Measurements from ENCODE around the gene LRSAM1.

Gene LRSAM1

DNA sequence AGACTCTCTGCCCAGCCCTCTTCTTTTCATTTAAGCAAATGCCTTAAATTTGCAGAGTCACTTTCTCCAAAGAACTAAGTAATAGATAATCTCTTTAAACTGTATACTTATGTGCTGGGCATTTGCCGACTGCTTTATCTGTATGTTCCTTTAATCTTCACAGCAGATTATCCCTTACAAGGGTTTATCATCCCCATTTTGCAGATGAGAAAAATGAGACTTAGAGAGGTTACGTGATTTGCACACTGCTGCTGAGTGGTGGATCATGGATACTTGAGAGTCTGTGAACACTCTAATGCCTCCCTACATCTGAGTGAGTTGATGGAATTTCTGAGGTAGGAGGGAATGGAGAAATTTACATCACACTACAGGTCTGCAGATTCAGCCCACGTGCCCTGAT lies 23.0 kb upstream of the LRSAM1 start:
- H3K36me3 ChIP-seq = peaks cover 30% of the 10 kb centered on the region
- H3K4me1 ChIP-seq (ENCODE audit: control insufficient read depth in 1 of 2, insufficient read depth in 1 of 2, low read depth in 1 of 2, low read length in 1 of 2) = peaks cover 23 to 24% of the 10 kb centered on the region in 2 experiments
- H3K4me3 ChIP-seq (ENCODE audit: low read depth in 1 of 2, low read length in 1 of 2) = no peak overlapping the region
- H3K27me3 ChIP-seq = no peaks in the 10 kb centered on the region
- no peak overlapping the region for H3K27ac ChIP-seq
- TF ChIP-seq, protein P1, sequence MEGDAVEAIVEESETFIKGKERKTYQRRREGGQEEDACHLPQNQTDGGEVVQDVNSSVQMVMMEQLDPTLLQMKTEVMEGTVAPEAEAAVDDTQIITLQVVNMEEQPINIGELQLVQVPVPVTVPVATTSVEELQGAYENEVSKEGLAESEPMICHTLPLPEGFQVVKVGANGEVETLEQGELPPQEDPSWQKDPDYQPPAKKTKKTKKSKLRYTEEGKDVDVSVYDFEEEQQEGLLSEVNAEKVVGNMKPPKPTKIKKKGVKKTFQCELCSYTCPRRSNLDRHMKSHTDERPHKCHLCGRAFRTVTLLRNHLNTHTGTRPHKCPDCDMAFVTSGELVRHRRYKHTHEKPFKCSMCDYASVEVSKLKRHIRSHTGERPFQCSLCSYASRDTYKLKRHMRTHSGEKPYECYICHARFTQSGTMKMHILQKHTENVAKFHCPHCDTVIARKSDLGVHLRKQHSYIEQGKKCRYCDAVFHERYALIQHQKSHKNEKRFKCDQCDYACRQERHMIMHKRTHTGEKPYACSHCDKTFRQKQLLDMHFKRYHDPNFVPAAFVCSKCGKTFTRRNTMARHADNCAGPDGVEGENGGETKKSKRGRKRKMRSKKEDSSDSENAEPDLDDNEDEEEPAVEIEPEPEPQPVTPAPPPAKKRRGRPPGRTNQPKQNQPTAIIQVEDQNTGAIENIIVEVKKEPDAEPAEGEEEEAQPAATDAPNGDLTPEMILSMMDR (IDR thresholded peaks at IDR 0.05) = no peak
- H3K9me3 ChIP-seq = no peaks in the 10 kb centered on the region

DNA sequence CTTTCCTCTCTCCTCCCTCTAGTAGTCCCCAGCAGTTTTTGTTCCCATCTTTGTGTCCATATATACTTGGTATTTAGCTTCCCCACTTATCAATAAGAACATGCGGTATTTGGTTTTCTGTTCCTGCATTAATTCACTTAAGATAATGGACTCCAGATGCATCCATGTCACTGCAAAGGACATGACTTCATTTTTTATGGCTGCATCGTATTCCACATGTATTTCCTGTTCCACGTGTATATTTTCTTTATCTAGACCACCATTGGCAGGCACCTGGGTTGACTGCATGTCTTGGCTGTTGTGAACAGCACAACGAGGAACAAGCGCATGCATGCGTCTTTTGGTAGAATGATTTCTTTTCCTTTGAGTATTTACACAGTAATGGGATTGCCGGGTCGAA lies 20.9 kb upstream of the LRSAM1 start:
- H3K27me3 ChIP-seq = no peaks in the 10 kb centered on the region
- no peak overlapping the region for H3K27ac ChIP-seq
- H3K4me3 ChIP-seq (ENCODE audit: low read depth in 1 of 2, low read length in 1 of 2) = no peak overlapping the region
- H3K36me3 ChIP-seq = peaks cover 51% of the 10 kb centered on the region
- H3K4me1 ChIP-seq (ENCODE audit: control insufficient read depth in 1 of 2, insufficient read depth in 1 of 2, low read depth in 1 of 2, low read length in 1 of 2) = peaks cover 5 to 7% of the 10 kb centered on the region in 2 experiments
- H3K9me3 ChIP-seq = no peaks in the 10 kb centered on the region
- TF ChIP-seq, protein P1 (IDR thresholded peaks at IDR 0.05) = no peak

DNA sequence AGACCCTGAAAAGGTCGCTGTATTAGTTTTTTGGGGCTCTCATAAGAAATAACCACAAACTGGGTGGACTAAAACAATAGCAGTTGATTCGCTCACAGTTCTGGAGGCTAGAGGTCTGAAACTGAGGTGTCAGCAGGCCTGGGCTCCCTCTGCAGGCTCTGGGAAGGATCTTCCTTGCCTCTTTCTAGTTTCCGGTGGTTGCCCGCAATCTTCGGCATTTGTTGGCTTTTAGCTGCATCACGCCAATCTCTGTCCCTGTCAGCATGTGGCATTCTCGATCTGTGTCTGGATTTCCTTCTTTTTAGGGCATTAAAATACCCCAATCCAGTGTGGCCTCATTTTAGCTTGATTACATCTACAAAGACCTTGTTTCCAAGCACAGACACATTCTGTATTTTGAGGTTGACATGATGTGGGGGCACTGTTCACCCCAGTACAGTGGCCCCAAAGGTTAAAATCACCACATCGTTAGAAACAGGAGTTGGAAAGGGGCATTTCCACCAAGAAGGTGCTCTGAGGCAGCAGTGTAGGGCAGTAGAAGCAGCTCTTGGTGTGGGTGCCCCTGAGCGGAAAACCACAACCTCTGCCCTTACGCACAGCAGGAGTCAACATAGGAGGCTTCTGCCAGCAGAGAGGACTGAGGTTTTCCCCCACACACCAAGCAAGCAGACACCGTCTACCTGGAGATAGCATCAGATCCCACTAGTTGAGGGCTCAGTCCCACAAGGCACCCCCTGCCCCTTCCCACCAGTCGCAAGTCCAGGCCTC lies 13.6 kb upstream of the LRSAM1 start:
- no peaks in the 10 kb centered on the region for H3K27me3 ChIP-seq
- H3K36me3 ChIP-seq = peaks cover 97% of the 10 kb centered on the region
- H3K9me3 ChIP-seq = no peaks in the 10 kb centered on the region
- TF ChIP-seq, protein P1 (IDR thresholded peaks at IDR 0.05) = no peak
- H3K27ac ChIP-seq = no peak overlapping the region
- no peaks in the 10 kb centered on the region for H3K4me1 ChIP-seq (ENCODE audit: control insufficient read depth in 1 of 2, insufficient read depth in 1 of 2, low read depth in 1 of 2, low read length in 1 of 2)
- H3K4me3 ChIP-seq (ENCODE audit: low read depth in 1 of 2, low read length in 1 of 2) = no peak overlapping the region

DNA sequence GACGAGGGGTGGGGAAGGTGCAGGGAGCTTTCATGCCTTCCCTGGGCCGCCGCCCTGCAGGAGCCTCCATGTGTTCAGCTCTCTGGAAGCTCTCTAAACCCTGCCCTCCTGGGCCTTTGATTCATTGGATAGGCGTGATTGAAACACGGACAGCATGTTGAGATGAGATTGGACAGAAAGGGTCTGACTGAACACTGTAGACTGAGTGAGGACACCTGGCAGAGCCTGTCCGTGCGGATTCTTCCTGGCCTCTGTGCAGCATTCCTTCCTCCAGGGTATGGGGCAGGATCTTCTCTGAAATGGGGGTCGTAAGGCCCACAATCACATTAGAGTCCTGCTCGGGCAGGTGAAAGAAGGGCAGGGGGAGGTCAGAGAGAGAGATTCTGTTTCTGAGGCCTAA lies 12.9 kb upstream of the LRSAM1 start:
- no peak overlapping the region for H3K4me3 ChIP-seq (ENCODE audit: low read depth in 1 of 2, low read length in 1 of 2)
- H3K27ac ChIP-seq = no peak overlapping the region
- no peaks in the 10 kb centered on the region for H3K4me1 ChIP-seq (ENCODE audit: control insufficient read depth in 1 of 2, insufficient read depth in 1 of 2, low read depth in 1 of 2, low read length in 1 of 2)
- no peaks in the 10 kb centered on the region for H3K27me3 ChIP-seq
- TF ChIP-seq, protein P1 (IDR thresholded peaks at IDR 0.05) = no peak
- no peaks in the 10 kb centered on the region for H3K9me3 ChIP-seq
- peaks cover 99% of the 10 kb centered on the region for H3K36me3 ChIP-seq

DNA sequence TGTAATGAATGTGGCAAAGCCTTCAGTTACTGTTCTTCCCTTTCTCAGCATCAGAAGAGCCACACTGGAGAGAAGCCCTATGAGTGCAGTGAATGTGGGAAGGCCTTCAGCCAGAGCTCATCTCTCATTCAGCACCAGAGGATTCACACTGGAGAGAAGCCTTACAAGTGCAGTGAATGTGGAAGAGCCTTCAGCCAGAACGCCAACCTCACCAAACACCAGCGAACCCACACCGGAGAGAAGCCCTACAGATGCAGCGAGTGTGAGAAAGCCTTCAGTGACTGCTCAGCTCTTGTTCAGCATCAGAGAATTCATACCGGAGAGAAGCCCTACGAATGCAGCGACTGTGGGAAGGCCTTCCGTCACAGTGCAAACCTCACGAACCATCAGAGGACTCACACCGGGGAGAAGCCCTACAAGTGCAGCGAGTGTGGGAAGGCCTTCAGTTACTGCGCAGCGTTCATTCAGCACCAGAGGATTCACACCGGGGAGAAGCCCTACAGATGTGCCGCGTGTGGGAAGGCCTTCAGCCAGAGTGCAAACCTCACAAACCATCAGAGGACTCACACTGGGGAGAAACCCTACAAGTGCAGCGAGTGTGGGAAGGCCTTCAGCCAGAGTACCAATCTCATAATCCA lies 6.9 kb upstream of the LRSAM1 start:
- Histone ChIP-seq H3K27me3 (no peaks in the 10 kb centered on the region), H3K27ac (no peak overlapping the region), H3K4me1 (ENCODE audit: control insufficient read depth in 1 of 2, insufficient read depth in 1 of 2, low read depth in 1 of 2, low read length in 1 of 2) (peaks cover 2 to 4% of the 10 kb centered on the region in 2 experiments), H3K4me3 (ENCODE audit: low read depth in 1 of 2, low read length in 1 of 2) (no peak overlapping the region), H3K36me3 (peaks cover 97% of the 10 kb centered on the region), H3K9me3 (no peaks in the 10 kb centered on the region)
- TF ChIP-seq, protein P1 (IDR thresholded peaks at IDR 0.05) = no peak

Measured in neutrophil (primary cell).